DND-41 (cell line): ENCODE measurements around the gene RNF130.

Experiments
- ATAC-seq: fragments of 200-7000 bp; cut with Tn5 transposase; 3 replicates; pipeline ENCODE4 v1.9.1; 2021; ENCODE audit warnings: low read depth; ENCODE audit not compliant: insufficient read depth
- DNase-seq: peaks from one replicate; pipeline ENCODE4 v3.0.0-alpha.2; 2020
- H2AFZ ChIP-seq: 2 replicates; pipeline ENCODE4 v1.6.0; 2012; ENCODE audit warnings: low read depth, low read length
- H3K27ac ChIP-seq: 2 replicates; pipeline ENCODE4 v1.5.1; 2012; ENCODE audit warnings: low read length, inconsistent platforms
- H3K27me3 ChIP-seq: fragments of 200-600 bp; sonication (generic); 2 replicates; pipeline ENCODE4 v1.6.0; 2012; ENCODE audit warnings: low read length, mild to moderate bottlenecking, inconsistent platforms; ENCODE audit not compliant: insufficient read depth, poor library complexity
- H3K36me3 ChIP-seq: 2 replicates; pipeline ENCODE4 v1.5.1; 2012; ENCODE audit warnings: low read length, inconsistent platforms; ENCODE audit not compliant: insufficient read depth
- H3K4me1 ChIP-seq: 2 replicates; pipeline ENCODE4 v1.5.1; 2012; ENCODE audit warnings: mild to moderate bottlenecking, low read length; ENCODE audit not compliant: insufficient read depth
- H3K4me2 ChIP-seq: 2 replicates; pipeline ENCODE4 v1.6.0; 2012; ENCODE audit warnings: mild to moderate bottlenecking, moderate library complexity, low read length, inconsistent platforms; ENCODE audit not compliant: insufficient read depth
- H3K4me3 ChIP-seq, 2 experiments: fragments of 200-600 bp in 1 of 2; shearing (Covaris generic) in 1 of 2; 2 replicates each; pipeline ENCODE4 v1.5.1; 2012 to 2016; ENCODE audit warnings: inconsistent platforms in 2 of 2, low read length in 2 of 2, mild to moderate bottlenecking in 2 of 2, low read depth in 1 of 2, moderate library complexity in 1 of 2
- H3K79me2 ChIP-seq: 2 replicates; pipeline ENCODE4 v1.6.0; 2012; ENCODE audit warnings: low read length, inconsistent platforms; ENCODE audit not compliant: insufficient read depth
- H3K9ac ChIP-seq: 2 replicates; pipeline ENCODE4 v1.6.0; 2012; ENCODE audit warnings: low read depth, mild to moderate bottlenecking, inconsistent platforms, low read length, moderate library complexity
- H3K9me3 ChIP-seq: 2 replicates; pipeline ENCODE4 v1.5.1; 2012; ENCODE audit warnings: low read length, moderate library complexity, mild to moderate bottlenecking, inconsistent platforms; ENCODE audit not compliant: insufficient read depth, severe bottlenecking
- H4K20me1 ChIP-seq: 2 replicates; pipeline ENCODE4 v1.6.0; 2012; ENCODE audit warnings: low read length; ENCODE audit not compliant: insufficient read depth
- CTCF ChIP-seq: IDR thresholded peaks from 2 replicates; pipeline ENCODE4 v1.5.1; 2012; ENCODE audit warnings: borderline replicate concordance, low read length, moderate library complexity, mild to moderate bottlenecking; ENCODE audit not compliant: poor library complexity, severe bottlenecking; ENCODE audit errors: extremely low read depth
- EZH2 ChIP-seq: IDR thresholded peaks from 3 replicates; pipeline ENCODE4 v1.6.1; 2012; ENCODE audit warnings: borderline replicate concordance, low read depth, mild to moderate bottlenecking, moderate library complexity, low read length, inconsistent platforms; ENCODE audit not compliant: severe bottlenecking

RNF130 gene

DNA sequence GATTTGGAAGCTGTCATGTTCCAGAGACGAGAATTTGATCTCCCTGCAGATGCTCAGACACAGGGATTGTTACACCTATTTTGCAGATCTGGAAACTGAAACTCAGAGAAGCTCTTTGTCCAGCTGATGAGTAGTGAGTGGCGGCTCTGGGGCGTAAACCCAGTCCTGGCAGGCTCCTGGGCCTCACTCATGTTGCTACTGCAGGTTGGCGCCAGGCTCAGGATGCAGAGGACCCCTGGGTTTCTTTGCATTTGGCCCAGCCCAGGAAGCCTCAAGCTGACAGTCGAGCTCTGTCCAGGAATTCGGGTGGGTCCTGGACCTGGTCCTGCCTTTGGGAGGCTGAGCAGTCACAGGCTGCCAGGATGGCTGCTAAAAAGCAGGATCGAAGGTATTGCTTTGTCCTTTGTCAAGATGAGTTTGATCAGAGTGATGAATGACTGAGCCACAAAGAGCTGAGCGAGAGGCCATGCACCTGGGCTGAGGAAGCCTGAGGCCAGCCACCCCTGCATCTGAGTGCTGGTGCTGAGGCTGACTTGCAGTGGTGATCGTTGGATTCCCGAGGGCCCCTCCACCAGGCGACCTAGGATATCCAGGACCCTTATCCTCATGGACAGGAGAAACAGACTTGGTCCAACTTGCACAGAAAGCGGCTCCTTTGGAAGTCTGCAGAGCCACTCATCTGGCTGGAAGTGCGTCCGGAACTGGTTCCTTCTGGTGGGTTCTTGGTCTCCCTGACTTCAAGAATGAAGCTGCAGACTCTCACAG lies 8.3 kb upstream of the RNF130 start:
- H3K27ac ChIP-seq: no peak overlapping the region
- no peaks in the 10 kb centered on the region for H3K9me3 ChIP-seq
- no peak overlapping the region for H3K4me2 ChIP-seq
- no peaks in the 10 kb centered on the region for H3K79me2 ChIP-seq
- no peak for DNase-seq
- no peaks in the 10 kb centered on the region for H3K4me1 ChIP-seq
- no peak overlapping the region for H3K9ac ChIP-seq
- H3K36me3 ChIP-seq: no peaks in the 10 kb centered on the region
- H2AFZ ChIP-seq: no peak overlapping the region
- H3K4me3 ChIP-seq: no peak overlapping the region
- no peak for ATAC-seq
- H3K27me3 ChIP-seq: peaks cover 7% of the 10 kb centered on the region
- TF ChIP-seq EZH2 (no peak), CTCF (no peak)
- no peaks in the 10 kb centered on the region for H4K20me1 ChIP-seq

- H3K4me1 ChIP-seq: no peaks in the 10 kb centered on the region
- TF ChIP-seq CTCF: no peak
- no peak for TF ChIP-seq EZH2
- DNase-seq (no peak), ATAC-seq (peak; percentile 57; the same call in 1 of the 3 replicates)
- H3K9ac ChIP-seq: no peak overlapping the region
- peaks cover 7% of the 10 kb centered on the region for H3K27me3 ChIP-seq
- no peak overlapping the region for H3K4me3 ChIP-seq
- H3K79me2 ChIP-seq: no peaks in the 10 kb centered on the region
- H3K9me3 ChIP-seq: no peaks in the 10 kb centered on the region
- H3K36me3 ChIP-seq: no peaks in the 10 kb centered on the region
- no peaks in the 10 kb centered on the region for H4K20me1 ChIP-seq
- H3K4me2 ChIP-seq: no peak overlapping the region
- H3K27ac ChIP-seq: no peak overlapping the region
- H2AFZ ChIP-seq: no peak overlapping the region
These were observed 6.8 kb upstream of the RNF130 start for GRCh38 chr5:180078348-180078747.

- H3K4me1 ChIP-seq: no peaks in the 10 kb centered on the region
- TF ChIP-seq CTCF (no peak), EZH2 (no peak)
- DNase-seq (no peak), ATAC-seq (no peak)
- H3K4me3 ChIP-seq: no peak overlapping the region
- no peaks in the 10 kb centered on the region for H3K36me3 ChIP-seq
- peaks cover 7% of the 10 kb centered on the region for H3K27me3 ChIP-seq
- H3K4me2 ChIP-seq: no peak overlapping the region
- H3K9ac ChIP-seq: no peak overlapping the region
- H2AFZ ChIP-seq: no peak overlapping the region
- no peaks in the 10 kb centered on the region for H3K79me2 ChIP-seq
- no peaks in the 10 kb centered on the region for H3K9me3 ChIP-seq
- H4K20me1 ChIP-seq: no peaks in the 10 kb centered on the region
- H3K27ac ChIP-seq: no peak overlapping the region
These were observed 6.2 kb upstream of the RNF130 start for GRCh38 chr5:180077594-180078284.
